Coronary artery (tissue), 2 donors: ENCODE data around the gene F10.

Experiments
- DNase-seq: peaks from one replicate; pipeline ENCODE4 v3.0.0-alpha.2; 2017; ENCODE audit warnings: low spot score
- H3K27ac ChIP-seq, 2 donors: fragments of 200-600 bp; sonication (generic); one replicate each; pipeline ENCODE4 v1.5.1; 2016 to 2019
- H3K4me3 ChIP-seq: fragments of 200-600 bp; sonication (generic); 2 replicates; pipeline ENCODE4 v1.5.1; 2016; ENCODE audit warnings: mild to moderate bottlenecking, moderate library complexity
- CTCF ChIP-seq: fragments of 200-600 bp; sonication (generic); IDR thresholded peaks from one replicate; pipeline ENCODE4 v1.5.1; 2019; ENCODE audit warnings: antibody characterized with exemption

Gene F10

GRCh38 chr13:113137691-113138298 is 15.2 kb downstream of the F10 start:
- DNase-seq: peak; percentile 14
- TF ChIP-seq CTCF: no peak
- Histone ChIP-seq H3K4me3 (no peak overlapping the region), H3K27ac (no peak overlapping the region)

- no peak for TF ChIP-seq CTCF
- no peak overlapping the region for H3K27ac ChIP-seq
- DNase-seq: peak; percentile 26
- H3K4me3 ChIP-seq: no peak overlapping the region
Measured at GRCh38 chr13:113138792-113139551, 16.4 kb downstream of the F10 start.

GRCh38 chr13:113139577-113139976 is 17.0 kb downstream of the F10 start:
- TF ChIP-seq CTCF: no peak
- no peak overlapping the region for H3K27ac ChIP-seq
- no peak for DNase-seq
- no peak overlapping the region for H3K4me3 ChIP-seq

GRCh38 chr13:113140677-113141600 is 18.3 kb downstream of the F10 start:
- no peak for TF ChIP-seq CTCF
- Histone ChIP-seq H3K4me3 (no peak overlapping the region), H3K27ac (no peak overlapping the region)
- peak; percentile 65 for DNase-seq

GRCh38 chr13:113141601-113141970 is 19.0 kb downstream of the F10 start:
- DNase-seq: peak; percentile 73
- Histone ChIP-seq H3K4me3 (no peak overlapping the region), H3K27ac (no peak overlapping the region)
- no peak for TF ChIP-seq CTCF

- no peak for TF ChIP-seq CTCF
- Histone ChIP-seq H3K4me3 (no peak overlapping the region), H3K27ac (no peak overlapping the region)
- peak; percentile 53 for DNase-seq
Measured at GRCh38 chr13:113142876-113143275, 20.3 kb downstream of the F10 start.
